ENCODE data around the gene RIT2. TPM values are rescaled to one million over a fixed set of nuclear protein-coding genes. Genes with fewer than 3 reads are reported as not detected.

The RIT2 gene
- total and polyA plus RNA-seq, 2 of the 4 experiments (the other 2 are of a cell fraction), result not detected

- Histone ChIP-seq H3K79me1 (ENCODE audit: low read depth in 1 of 2, low read length in 2 of 2) (no peaks in the 10 kb centered on the region), H2AK9ac (replicated peaks; ENCODE audit: low read depth, low read length, poor library complexity) (no peak overlapping the region), H3K9me3 (ENCODE audit: control insufficient read depth, insufficient read depth, low read length) (no peaks in the 10 kb centered on the region), H3K4me2 (ENCODE audit: low read depth, low read length) (no peak overlapping the region), H4K8ac (ENCODE audit: low read depth in 2 of 2, low read length in 2 of 2) (no peak overlapping the region), H3K14ac (replicated peaks; ENCODE audit: low read depth, low read length) (no peak overlapping the region), H4K20me1 (ENCODE audit: insufficient read depth, low read length) (no peaks in the 10 kb centered on the region), H2BK5ac (ENCODE audit: low read depth, low read length, poor library complexity, severe bottlenecking) (no peak overlapping the region), H3K4ac (ENCODE audit: low read depth, low read length) (no peak overlapping the region), H2BK20ac (ENCODE audit: low read depth, low read length) (no peak overlapping the region), H4K5ac (ENCODE audit: low read depth, low read length) (no peak overlapping the region), H3K56ac (ENCODE audit: extremely low read depth, insufficient read depth, low read length) (no peak overlapping the region), H3K4me1 (ENCODE audit: control insufficient read depth, insufficient read depth, low read length) (no peaks in the 10 kb centered on the region), H3K27me3 (ENCODE audit: control insufficient read depth, insufficient read depth, low read length) (no peaks in the 10 kb centered on the region), H3K9me1 (ENCODE audit: insufficient read depth, low read length) (no peaks in the 10 kb centered on the region), H3K27ac (ENCODE audit: insufficient read depth, low read length) (no peak overlapping the region), H3K4me3 (ENCODE audit: insufficient read depth, low read depth, low read length) (no peak overlapping the region), H2AFZ (replicated peaks; ENCODE audit: low read length, poor library complexity) (no peak overlapping the region), H3K36me3 (ENCODE audit: control insufficient read depth, insufficient read depth, low read length) (no peaks in the 10 kb centered on the region), H3K9ac (ENCODE audit: low read depth, low read length) (no peak overlapping the region), H4K91ac (ENCODE audit: insufficient read depth, low read depth, low read length) (no peak overlapping the region), H2BK15ac (ENCODE audit: low read depth, low read length) (no peak overlapping the region), H2BK120ac (ENCODE audit: low read depth, low read length) (no peak overlapping the region), H2AK5ac (ENCODE audit: low read depth, low read length) (no peak overlapping the region), H3K18ac (ENCODE audit: low read depth, low read length) (no peak overlapping the region), H3K23ac (ENCODE audit: low read depth, low read length) (no peak overlapping the region)
- CTCF ChIA-PET, result no interaction called here
- POLR2A ChIA-PET (ENCODE audit: unreplicated experiment), result no interaction called here
- TF ChIP-seq FOS (IDR thresholded peaks at IDR 0.05; ENCODE audit: low read depth, low read length), result no peak
- no peak for TF ChIP-seq RAD21 (IDR thresholded peaks at IDR 0.05; ENCODE audit: low read length)
- no peak for TF ChIP-seq BHLHE40 (IDR thresholded peaks at IDR 0.05; ENCODE audit: low read depth, low read length)
- no peak for TF ChIP-seq USF2 (IDR thresholded peaks at IDR 0.05; ENCODE audit: low read depth, low read length)
- no peak for TF ChIP-seq ELK1 (IDR thresholded peaks at IDR 0.05; ENCODE audit: borderline replicate concordance, low read depth, low read length)
- no peak for TF ChIP-seq CTCF (conservative IDR thresholded peaks at IDR 0.05; ENCODE audit: low read depth, low read length)
- TF ChIP-seq SMC3 (IDR thresholded peaks at IDR 0.05; ENCODE audit: low read depth, low read length), result no peak
- no peak for TF ChIP-seq POLR2A (IDR thresholded peaks at IDR 0.05; ENCODE audit: low read depth, low read length)
- TF ChIP-seq NFE2L2 (IDR thresholded peaks at IDR 0.05; ENCODE audit: low read depth, low read length), result no peak
- TF ChIP-seq MAFK (IDR thresholded peaks at IDR 0.05; ENCODE audit: low read depth, low read length), result no peak
- no peak for TF ChIP-seq RCOR1 (IDR thresholded peaks at IDR 0.05; ENCODE audit: insufficient replicate concordance, low read length)
- no peak for TF ChIP-seq MXI1 (IDR thresholded peaks at IDR 0.05; ENCODE audit: borderline replicate concordance, low read depth, low read length)
- no peak for TF ChIP-seq MAZ (IDR thresholded peaks at IDR 0.05; ENCODE audit: borderline replicate concordance, low read depth, low read length)
- intact Hi-C loops (cut with micrococcal nuclease) (no loop called here), dilution Hi-C loops (cut with HindIII; ENCODE audit: low sequenced_read_pairs, unreplicated experiment) (no loop called here), in situ Hi-C loops (cut with MboI; ENCODE audit: low sequenced_read_pairs) (no loop called here)
- DNase-seq (no peak), ATAC-seq (ENCODE audit: low read depth) (no peak)
- BruUV-seq (replicated peaks), result no TSS peak
- WGBS, 2 experiments (ENCODE audit: extremely low coverage in 2 of 2, insufficient read length in 1 of 2), result no CpG with 5 or more reads among the region's 2 CpGs
These were observed 313.8 kb downstream of the RIT2 start for GRCh38 chr18:42801706-42802105.
